Large intestine (tissue), 3 donors: ENCODE data around the gene WIZ. TPM values are rescaled to one million over a fixed set of nuclear protein-coding genes. Genes with fewer than 3 reads are reported as not detected.

Experiments used
- DNase-seq, 2 donors: peaks; one replicate each; pipeline versions ENCODE4 v3.0.0 to v3.0.0-alpha.2; 2013
- H3K27ac ChIP-seq: one replicate; pipeline ENCODE4 v1.5.1; 2013; ENCODE audit warnings: low read length
- H3K27me3 ChIP-seq: 2 replicates; pipeline ENCODE4 v1.6.1; 2013; ENCODE audit warnings: low read length; ENCODE audit not compliant: control insufficient read depth, insufficient read depth
- H3K36me3 ChIP-seq: 2 replicates; pipeline ENCODE4 v1.6.1; 2013; ENCODE audit warnings: low read length; ENCODE audit not compliant: control insufficient read depth, insufficient read depth
- H3K4me1 ChIP-seq: one replicate; pipeline ENCODE4 v1.6.1; 2013; ENCODE audit warnings: low read length; ENCODE audit not compliant: control insufficient read depth, insufficient read depth
- H3K4me3 ChIP-seq: one replicate; pipeline ENCODE4 v1.5.1; 2013; ENCODE audit warnings: low read length
- H3K9me3 ChIP-seq: one replicate; pipeline ENCODE4 v1.6.1; 2013; ENCODE audit warnings: mild to moderate bottlenecking, low read depth, low read length, moderate library complexity; ENCODE audit not compliant: control insufficient read depth
- WGBS: methylation state at CpG from one replicate; pipeline ENCODE4 v1.1.5; 2013; ENCODE audit warnings: low lambda C conversion rate; ENCODE audit not compliant: insufficient coverage; 5-methylcytosine and 5-hydroxymethylcytosine counted together
- polyA plus RNA-seq: library from polyadenylated mRNA; unstranded; fragments of 120-200 nt; gene quantifications from one replicate; pipeline ENCODE4 v1.2.1, GENCODE V29; 2013

WIZ gene
- polyA plus RNA-seq, 1 donor = 22.7 TPM

DNA sequence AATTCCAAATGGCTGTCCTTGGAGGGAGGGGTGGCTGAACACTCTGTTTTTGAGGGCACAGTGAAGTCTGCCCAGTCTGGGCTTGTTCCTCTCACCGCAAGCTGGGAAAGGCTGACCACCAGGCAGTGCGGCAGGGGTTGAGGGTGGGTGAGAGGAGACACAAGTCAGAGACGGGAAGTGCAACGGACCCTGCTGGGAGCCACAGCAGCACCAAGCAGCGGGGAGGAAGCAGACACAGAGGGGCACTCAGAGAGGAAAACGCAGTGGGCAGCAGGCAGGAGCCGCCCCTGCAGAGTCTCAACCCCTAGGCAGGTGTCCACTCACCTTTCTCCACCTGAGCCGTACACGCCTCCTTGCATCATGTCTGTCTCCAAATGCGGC is 46.6 kb downstream of the WIZ start:
- Histone ChIP-seq H3K4me3 (no peak overlapping the region), H3K27me3 (no peaks in the 10 kb centered on the region), H3K27ac (no peak overlapping the region), H3K36me3 (peaks cover 72% of the 10 kb centered on the region), H3K4me1 (no peaks in the 10 kb centered on the region), H3K9me3 (no peaks in the 10 kb centered on the region)
- WGBS = no CpG with 5 or more reads among the region's 10 CpGs
- no peak for DNase-seq

DNA sequence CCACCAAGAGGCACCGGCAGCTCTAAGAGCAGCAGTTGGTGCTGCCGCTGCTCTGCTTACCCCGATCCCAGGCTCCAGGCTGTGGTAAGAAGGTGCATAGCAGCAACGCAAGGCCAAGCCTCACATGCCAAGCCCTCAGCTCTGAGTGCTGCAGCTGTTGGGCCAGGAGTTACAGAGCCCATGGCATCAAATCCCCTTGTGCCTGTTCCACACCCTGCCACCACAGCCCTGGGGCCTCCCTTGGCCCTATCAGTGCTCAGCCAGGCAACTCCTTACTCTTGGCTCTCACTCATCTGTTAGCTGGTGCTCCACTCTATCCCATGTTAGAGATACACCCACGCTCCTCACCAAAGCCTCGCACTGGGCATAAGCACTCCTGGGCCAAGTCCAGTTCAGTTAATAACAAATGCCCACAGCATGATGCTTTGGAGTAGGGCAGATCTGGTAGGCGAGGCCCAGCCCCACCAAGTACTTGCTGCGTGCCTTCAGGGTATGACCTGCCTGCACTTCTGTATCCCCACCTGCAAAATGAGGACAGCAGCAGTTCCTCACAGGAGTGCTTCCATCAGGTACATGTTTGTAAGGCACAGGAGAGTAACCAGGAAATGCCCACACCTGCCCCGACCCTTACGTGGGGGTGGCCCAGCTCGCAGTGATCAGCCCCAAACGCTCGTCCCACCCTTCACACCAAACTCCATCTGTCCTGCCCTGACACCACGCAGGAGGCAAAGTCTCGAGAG is 47.2 kb downstream of the WIZ start:
- no peaks in the 10 kb centered on the region for H3K4me1 ChIP-seq
- WGBS = no CpG with 5 or more reads among the region's 15 CpGs
- no peaks in the 10 kb centered on the region for H3K9me3 ChIP-seq
- no peak for DNase-seq
- H3K36me3 ChIP-seq = peaks cover 77% of the 10 kb centered on the region
- no peak overlapping the region for H3K4me3 ChIP-seq
- no peak overlapping the region for H3K27ac ChIP-seq
- no peaks in the 10 kb centered on the region for H3K27me3 ChIP-seq

DNA sequence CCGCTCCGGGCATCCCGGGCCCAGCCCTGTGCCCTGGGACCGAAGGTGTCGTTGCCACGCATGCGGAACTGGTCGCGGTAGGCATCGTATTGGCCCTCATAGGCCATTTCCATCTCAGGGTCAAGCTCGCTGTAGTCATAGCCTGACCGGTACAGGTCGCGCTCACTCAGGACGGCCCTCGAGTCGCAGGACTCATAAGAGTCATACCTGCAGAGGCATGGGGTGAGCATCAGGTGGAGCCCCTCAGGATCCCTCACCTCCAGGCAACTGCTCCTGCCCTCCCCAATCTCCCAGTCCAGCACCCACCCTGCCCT is 48.4 kb downstream of the WIZ start:
- no peak overlapping the region for H3K4me3 ChIP-seq
- H3K27me3 ChIP-seq = no peaks in the 10 kb centered on the region
- H3K36me3 ChIP-seq = peaks cover 87% of the 10 kb centered on the region
- no peak for DNase-seq
- H3K4me1 ChIP-seq = no peaks in the 10 kb centered on the region
- no peaks in the 10 kb centered on the region for H3K9me3 ChIP-seq
- 90% methylated on average over 2 of the region's 17 CpGs for WGBS
- no peak overlapping the region for H3K27ac ChIP-seq

DNA sequence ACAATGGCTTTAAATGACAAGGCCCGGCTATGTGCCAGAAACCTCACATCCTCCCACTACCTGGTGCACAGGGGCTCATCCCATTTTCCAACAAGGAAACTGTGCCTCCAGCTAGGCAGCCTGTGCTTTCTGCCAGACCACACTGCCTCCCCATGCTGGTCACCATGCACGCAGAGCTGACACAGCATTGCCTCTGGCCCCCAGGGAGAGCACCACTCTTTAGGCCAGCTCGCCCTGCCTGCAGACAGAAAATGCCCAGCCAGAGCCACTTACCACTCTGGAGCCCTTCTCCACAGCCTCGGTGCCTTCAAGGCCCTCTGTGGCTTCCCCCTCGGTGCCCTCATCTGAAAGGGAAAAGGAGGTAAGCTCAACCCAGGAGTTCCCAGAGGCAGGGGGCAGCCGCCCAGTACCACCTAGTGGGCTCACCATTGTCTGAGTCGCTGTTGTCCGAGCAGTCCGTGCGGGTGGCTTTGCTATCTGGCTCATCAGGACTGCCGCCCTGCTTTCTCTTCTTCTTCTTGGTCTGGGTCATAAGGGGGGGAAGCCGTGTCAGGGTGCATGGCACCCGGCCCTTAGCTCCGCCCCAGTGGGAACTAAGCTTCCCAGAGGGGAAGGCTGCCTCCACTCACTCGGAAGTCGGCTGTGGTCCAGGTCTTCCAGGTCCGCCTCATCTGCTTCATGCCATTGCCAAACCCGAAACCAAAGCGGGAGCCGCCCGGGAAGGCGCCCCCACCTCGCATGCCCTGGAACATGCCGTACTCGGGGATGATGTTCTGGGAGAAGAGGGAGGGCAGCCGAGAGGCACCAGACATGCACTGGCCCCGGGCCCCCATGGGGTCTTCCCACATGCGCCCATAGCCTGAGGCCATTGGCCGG is 49.0 kb downstream of the WIZ start:
- Histone ChIP-seq H3K27me3 (no peaks in the 10 kb centered on the region), H3K36me3 (peaks cover 90% of the 10 kb centered on the region), H3K4me1 (no peaks in the 10 kb centered on the region), H3K9me3 (no peaks in the 10 kb centered on the region), H3K4me3 (no peak overlapping the region), H3K27ac (no peak overlapping the region)
- 100% methylated on average over 1 of the region's 29 CpGs for WGBS
- no peak for DNase-seq

DNA sequence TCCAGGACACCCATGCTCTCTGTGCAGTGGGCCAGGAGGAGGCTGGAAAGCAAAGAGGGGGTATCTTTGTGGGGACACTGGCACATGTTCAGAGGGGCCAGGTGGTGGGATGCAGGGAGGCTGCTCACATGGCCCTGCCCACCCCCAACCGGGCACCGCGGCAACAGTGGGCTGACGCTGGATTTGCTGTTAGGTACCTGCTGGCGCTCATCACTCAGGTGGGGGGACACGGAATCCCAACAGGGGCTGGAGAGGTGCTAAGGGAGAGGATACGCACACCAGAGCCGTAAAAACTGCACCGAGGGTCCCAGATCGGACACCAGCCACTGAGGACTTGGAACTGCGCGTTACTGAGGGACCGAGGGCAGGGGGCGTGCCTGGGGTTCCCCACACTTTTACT is 50.1 kb downstream of the WIZ start:
- Histone ChIP-seq H3K36me3 (peaks cover 90% of the 10 kb centered on the region), H3K27ac (no peak overlapping the region), H3K9me3 (no peaks in the 10 kb centered on the region), H3K4me3 (no peak overlapping the region), H3K4me1 (no peaks in the 10 kb centered on the region), H3K27me3 (no peaks in the 10 kb centered on the region)
- no CpG with 5 or more reads among the region's 14 CpGs for WGBS
- no peak for DNase-seq

DNA sequence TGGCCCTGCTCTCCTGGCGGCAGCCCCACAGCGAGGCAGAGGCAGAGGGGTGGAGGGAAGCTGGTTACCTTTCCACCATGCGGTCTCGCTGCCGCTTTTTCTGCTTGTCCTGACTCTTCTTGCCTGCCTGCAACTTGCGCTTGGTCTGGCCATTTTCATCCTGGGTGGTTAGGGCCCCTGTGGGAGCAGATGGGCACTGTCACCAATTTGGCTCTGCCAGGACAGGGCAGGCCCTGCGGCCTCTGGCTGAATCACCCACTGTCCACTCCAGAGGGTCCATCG is 50.6 kb downstream of the WIZ start:
- H3K27me3 ChIP-seq = no peaks in the 10 kb centered on the region
- no peak overlapping the region for H3K27ac ChIP-seq
- no peak overlapping the region for H3K4me3 ChIP-seq
- H3K36me3 ChIP-seq = peaks cover 86% of the 10 kb centered on the region
- no CpG with 5 or more reads among the region's 8 CpGs for WGBS
- H3K9me3 ChIP-seq = no peaks in the 10 kb centered on the region
- H3K4me1 ChIP-seq = no peaks in the 10 kb centered on the region
- no peak for DNase-seq

DNA sequence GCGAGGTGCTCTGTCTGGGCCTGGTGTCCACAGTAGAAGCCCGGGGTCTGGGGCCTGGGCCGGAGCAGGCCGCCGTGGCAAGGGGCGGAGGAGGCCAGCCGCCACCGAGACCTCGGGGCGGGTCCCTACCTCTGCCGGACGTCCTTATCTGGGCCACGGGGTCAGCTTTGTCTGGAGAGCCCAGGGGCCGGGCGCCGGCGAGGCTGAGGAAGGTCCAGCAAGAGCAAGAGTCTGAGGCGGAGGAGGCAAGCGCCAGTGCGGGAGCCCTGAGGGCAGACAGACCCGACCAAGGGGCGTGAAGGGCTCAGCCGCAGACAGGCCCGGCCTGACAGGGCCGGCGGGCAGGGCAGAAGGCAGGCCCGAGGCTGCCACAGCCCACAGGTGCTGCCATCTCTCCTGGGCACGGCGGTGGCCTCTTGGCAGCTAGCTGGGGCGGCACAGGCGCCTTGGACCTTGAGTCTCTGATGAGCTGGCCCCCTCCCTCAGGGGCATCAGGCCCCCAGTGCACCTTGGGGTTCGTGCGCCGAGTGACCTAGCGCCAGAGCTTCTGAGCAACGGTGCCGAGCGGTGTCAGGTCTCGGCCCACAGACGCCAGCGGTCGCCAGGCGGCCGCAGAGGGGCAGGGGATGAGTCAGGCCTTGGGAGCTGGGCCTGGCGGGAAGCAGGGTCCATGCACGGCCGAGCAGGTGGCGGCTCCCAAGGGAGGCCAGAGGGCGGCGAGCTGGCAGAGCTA is 51.1 kb downstream of the WIZ start:
- Histone ChIP-seq H3K27ac (no peak overlapping the region), H3K4me3 (no peak overlapping the region), H3K36me3 (peaks cover 82% of the 10 kb centered on the region), H3K27me3 (no peaks in the 10 kb centered on the region), H3K4me1 (no peaks in the 10 kb centered on the region), H3K9me3 (no peaks in the 10 kb centered on the region)
- WGBS = no CpG with 5 or more reads among the region's 50 CpGs
- DNase-seq = no peak

DNA sequence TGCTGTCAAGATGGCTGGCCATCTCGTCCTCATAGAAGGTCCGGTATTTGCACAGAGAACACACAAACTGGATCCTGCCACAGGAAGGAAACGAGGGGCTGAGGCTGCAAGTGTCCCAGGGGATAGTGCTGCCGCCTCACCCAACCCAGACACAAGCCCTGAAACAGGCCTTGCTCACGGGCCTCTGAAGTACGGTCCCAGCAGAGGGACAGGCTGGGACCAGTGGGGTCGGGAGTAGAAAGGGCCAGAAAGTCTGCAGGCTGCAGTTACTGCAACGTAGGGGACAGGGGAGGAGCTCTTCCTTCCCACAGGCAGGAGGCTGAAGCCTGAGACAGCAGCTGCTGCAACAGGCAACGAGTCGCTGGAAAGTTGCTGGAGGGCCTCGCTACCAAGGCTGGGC is 52.0 kb downstream of the WIZ start:
- Histone ChIP-seq H3K27me3 (no peaks in the 10 kb centered on the region), H3K4me3 (no peak overlapping the region), H3K9me3 (no peaks in the 10 kb centered on the region), H3K4me1 (no peaks in the 10 kb centered on the region), H3K36me3 (peaks cover 77% of the 10 kb centered on the region), H3K27ac (no peak overlapping the region)
- WGBS = no CpG with 5 or more reads among the region's 11 CpGs
- DNase-seq = no peak

DNA sequence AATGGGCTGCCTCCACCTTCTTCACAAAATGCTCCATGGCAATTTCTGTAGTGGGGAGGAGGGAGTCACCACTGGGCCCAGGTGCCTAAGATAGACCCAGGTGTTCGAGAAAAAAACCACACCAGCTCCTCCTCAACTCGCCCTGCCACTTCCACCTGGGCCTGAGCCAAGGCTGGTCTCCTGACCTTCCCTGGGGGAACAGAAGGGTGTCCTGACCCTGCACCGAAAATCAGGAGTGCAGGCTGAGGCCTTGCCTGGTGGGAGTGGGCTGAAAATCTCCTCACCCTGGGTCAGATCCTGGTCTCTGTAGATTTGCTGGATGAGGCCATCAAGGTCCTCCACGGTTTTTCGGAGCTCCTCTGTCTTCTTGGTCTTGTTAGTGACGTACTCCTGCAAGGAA is 52.5 kb downstream of the WIZ start:
- H3K36me3 ChIP-seq = peaks cover 71% of the 10 kb centered on the region
- no peak for DNase-seq
- H3K4me3 ChIP-seq = no peak overlapping the region
- no peaks in the 10 kb centered on the region for H3K9me3 ChIP-seq
- H3K27ac ChIP-seq = no peak overlapping the region
- H3K4me1 ChIP-seq = no peaks in the 10 kb centered on the region
- WGBS = no CpG with 5 or more reads among the region's 6 CpGs
- no peaks in the 10 kb centered on the region for H3K27me3 ChIP-seq

DNA sequence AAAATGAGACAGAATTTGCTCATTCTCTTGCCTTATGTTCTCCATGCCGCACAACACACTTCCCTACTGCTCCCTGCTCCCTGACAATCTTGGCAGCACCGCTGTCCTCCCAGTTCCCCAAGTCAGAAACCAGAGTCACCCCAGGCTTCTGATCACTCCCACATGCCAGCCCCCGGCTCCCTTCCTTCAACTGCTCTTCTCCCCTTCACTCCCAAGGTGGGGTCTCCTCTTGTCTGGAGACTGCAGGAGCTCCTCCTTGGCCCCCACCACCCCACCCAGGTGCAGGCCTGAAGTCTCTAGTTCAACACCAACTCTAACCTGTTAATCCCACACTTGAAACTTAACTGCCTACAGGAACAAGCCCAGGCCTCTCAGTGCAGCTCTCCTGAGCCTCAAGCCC is 53.3 kb downstream of the WIZ start:
- peaks cover 68% of the 10 kb centered on the region for H3K36me3 ChIP-seq
- no CpG with 5 or more reads among the region's 3 CpGs for WGBS

More for the DNA sequence above, 53.3 kb downstream of the WIZ start:
- H3K4me3 ChIP-seq = no peak overlapping the region
- H3K9me3 ChIP-seq = no peaks in the 10 kb centered on the region
- DNase-seq = no peak
- no peak overlapping the region for H3K27ac ChIP-seq
- H3K4me1 ChIP-seq = no peaks in the 10 kb centered on the region
- no peaks in the 10 kb centered on the region for H3K27me3 ChIP-seq
